Neuronal stem cell (in vitro differentiated cells): ENCODE results near the gene VWCE.

Source experiments
- DNase-seq: peaks from one replicate; pipeline ENCODE4 v3.0.0-alpha.2; 2013; ENCODE audit warnings: low spot score
- H2AFZ ChIP-seq: one replicate; pipeline ENCODE4 v1.6.1; 2013; ENCODE audit warnings: mild to moderate bottlenecking, low read length, inconsistent platforms
- H2AK5ac ChIP-seq: 2 replicates; pipeline ENCODE4 v1.6.1; 2013; ENCODE audit warnings: low read depth, mild to moderate bottlenecking, inconsistent platforms, low read length, moderate library complexity, mixed read lengths
- H2BK120ac ChIP-seq: 2 replicates; pipeline ENCODE4 v1.6.1; 2013; ENCODE audit warnings: low read depth, mild to moderate bottlenecking, inconsistent platforms, low read length, moderate library complexity, mixed read lengths
- H2BK12ac ChIP-seq: one replicate; pipeline ENCODE4 v1.6.1; 2013; ENCODE audit warnings: low read length, inconsistent platforms
- H2BK15ac ChIP-seq: 2 replicates; pipeline ENCODE4 v1.6.1; 2013; ENCODE audit warnings: mild to moderate bottlenecking, low read length, inconsistent platforms, mixed read lengths
- H2BK5ac ChIP-seq: one replicate; pipeline ENCODE4 v1.6.1; 2013; ENCODE audit warnings: inconsistent platforms, mild to moderate bottlenecking, low read length, moderate library complexity
- H3K14ac ChIP-seq: one replicate; pipeline ENCODE4 v1.6.1; 2013; ENCODE audit warnings: low read length, inconsistent platforms
- H3K18ac ChIP-seq: 2 replicates; pipeline ENCODE4 v1.6.1; 2013; ENCODE audit warnings: low read length, inconsistent platforms
- H3K23ac ChIP-seq: 2 replicates; pipeline ENCODE4 v1.6.1; 2013; ENCODE audit warnings: low read depth, mild to moderate bottlenecking, mixed read lengths, low read length, inconsistent platforms; ENCODE audit not compliant: poor library complexity
- H3K27ac ChIP-seq: replicated peaks from 3 replicates; pipeline ENCODE4 v1.5.1; 2013; ENCODE audit warnings: low read length, inconsistent platforms
- H3K27me3 ChIP-seq, 3 experiments: 2 replicates each; pipeline ENCODE4 v1.6.1; 2013; ENCODE audit warnings: low read length in 3 of 3, mild to moderate bottlenecking in 2 of 3, inconsistent platforms in 1 of 3, low read depth in 1 of 3, mixed read lengths in 1 of 3, moderate library complexity in 1 of 3; ENCODE audit not compliant: control insufficient read depth in 3 of 3, insufficient read depth in 3 of 3
- H3K36me3 ChIP-seq, 2 donors: replicated peaks in 1 of 2; 2 replicates each; pipeline ENCODE4 v1.6.1; 2013; ENCODE audit warnings: low read length in 2 of 2; ENCODE audit not compliant: control insufficient read depth in 2 of 2, insufficient read depth in 2 of 2
- H3K4ac ChIP-seq: 2 replicates; pipeline ENCODE4 v1.6.1; 2013; ENCODE audit warnings: inconsistent platforms, mild to moderate bottlenecking, low read length, moderate library complexity
- H3K4me1 ChIP-seq, 2 donors: 1 replicate in 1 of 2; 2 replicates in 1 of 2; pipeline ENCODE4 v1.6.1; 2013; ENCODE audit warnings: low read length in 2 of 2, low read depth in 1 of 2; ENCODE audit not compliant: control insufficient read depth in 2 of 2, insufficient read depth in 1 of 2
- H3K4me2 ChIP-seq: one replicate; pipeline ENCODE4 v1.6.1; 2013; ENCODE audit warnings: mild to moderate bottlenecking, low read length, inconsistent platforms; ENCODE audit not compliant: insufficient read depth, poor library complexity, severe bottlenecking
- H3K4me3 ChIP-seq, 2 donors: 2 replicates each; pipeline ENCODE4 v1.5.1; 2013; ENCODE audit warnings: low read length in 2 of 2, mild to moderate bottlenecking in 2 of 2, inconsistent platforms in 1 of 2, moderate library complexity in 1 of 2
- H3K79me1 ChIP-seq: one replicate; pipeline ENCODE4 v1.6.1; 2013; ENCODE audit warnings: low read depth, mild to moderate bottlenecking, inconsistent platforms, low read length, moderate library complexity
- H3K9ac ChIP-seq: one replicate; pipeline ENCODE4 v1.6.1; 2013; ENCODE audit warnings: mild to moderate bottlenecking, low read depth, low read length, inconsistent platforms; ENCODE audit not compliant: poor library complexity
- H3K9me3 ChIP-seq, 2 donors: replicated peaks in 1 of 2; 2 replicates each; pipeline versions ENCODE3 to v1.6.1; 2013; ENCODE audit warnings: low read length in 2 of 2, mild to moderate bottlenecking in 2 of 2, inconsistent platforms in 1 of 2, low read depth in 1 of 2, mixed read lengths in 1 of 2, moderate library complexity in 1 of 2; ENCODE audit not compliant: control insufficient read depth in 2 of 2, insufficient read depth in 1 of 2
- H4K8ac ChIP-seq: one replicate; pipeline ENCODE4 v1.6.1; 2013; ENCODE audit warnings: low read depth, mild to moderate bottlenecking, inconsistent platforms, low read length, moderate library complexity
- H4K91ac ChIP-seq: one replicate; pipeline ENCODE4 v1.6.1; 2013; ENCODE audit warnings: low read length, low read depth, mild to moderate bottlenecking, inconsistent platforms; ENCODE audit not compliant: poor library complexity
- whole genome bisulfite sequencing, 2 donors: extraction: QIAGEN DNeasy Blood & Tissue Kit; methylation state at CpG; one replicate each; pipeline ENCODE4 v1.1.7; 2013; ENCODE audit warnings: missing lambda C conversion rate in 2 of 2, mixed read lengths in 1 of 2; ENCODE audit not compliant: insufficient read length in 2 of 2, insufficient replicate concordance in 1 of 2; ENCODE audit errors: extremely low coverage in 2 of 2; 5-methylcytosine and 5-hydroxymethylcytosine counted together

VWCE gene

GRCh38 chr11:61259363-61259762 is 35.8 kb downstream of the VWCE start:
- H3K4ac ChIP-seq, result no peak overlapping the region
- H4K8ac ChIP-seq, result no peak overlapping the region
- H3K27ac ChIP-seq, result no peak overlapping the region
- H3K79me1 ChIP-seq, result no peaks in the 10 kb centered on the region
- DNase-seq, result no peak
- no peak overlapping the region for H4K91ac ChIP-seq
- no peak overlapping the region for H2AFZ ChIP-seq
- H3K9ac ChIP-seq, result no peak overlapping the region
- WGBS, 2 donors, result no CpG with 5 or more reads among the region's 6 CpGs
- no peak overlapping the region for H2BK12ac ChIP-seq
- no peak overlapping the region for H3K4me2 ChIP-seq
- H3K9me3 ChIP-seq, result no peaks in the 10 kb centered on the region
- no peaks in the 10 kb centered on the region for H3K27me3 ChIP-seq
- no peak overlapping the region for H2AK5ac ChIP-seq
- peak overlapping the region; percentile 75 for H3K14ac ChIP-seq
- peak overlapping the region; percentile 65 for H3K23ac ChIP-seq
- no peak overlapping the region for H2BK15ac ChIP-seq
- H3K4me1 ChIP-seq, result no peaks in the 10 kb centered on the region
- H2BK5ac ChIP-seq, result no peak overlapping the region
- H3K4me3 ChIP-seq, result no peak overlapping the region
- H3K18ac ChIP-seq, result peak overlapping the region; percentile 35
- H3K36me3 ChIP-seq, result peaks cover 0 to 30% of the 10 kb centered on the region in 2 donors
- no peak overlapping the region for H2BK120ac ChIP-seq

GRCh38 chr11:61258546-61258945 is 36.6 kb downstream of the VWCE start:
- Histone ChIP-seq H3K18ac (no peak overlapping the region), H3K4me2 (no peak overlapping the region), H3K27ac (no peak overlapping the region), H3K4me3 (no peak overlapping the region), H2AK5ac (no peak overlapping the region), H4K8ac (no peak overlapping the region), H2BK5ac (no peak overlapping the region), H3K27me3 (no peaks in the 10 kb centered on the region), H2AFZ (no peak overlapping the region), H2BK12ac (no peak overlapping the region), H3K79me1 (no peaks in the 10 kb centered on the region), H3K23ac (no peak overlapping the region), H3K4ac (no peak overlapping the region), H2BK120ac (no peak overlapping the region), H4K91ac (no peak overlapping the region), H3K14ac (no peak overlapping the region), H3K9ac (no peak overlapping the region), H3K4me1 (no peaks in the 10 kb centered on the region), H3K9me3 (no peaks in the 10 kb centered on the region), H3K36me3 (peaks cover 0 to 27% of the 10 kb centered on the region in 2 donors), H2BK15ac (no peak overlapping the region)
- no peak for DNase-seq
- no CpG with 5 or more reads among the region's 9 CpGs for WGBS, 2 donors

GRCh38 chr11:61256710-61257482 is 38.2 kb downstream of the VWCE start:
- no peak overlapping the region for H3K4me2 ChIP-seq
- no peak overlapping the region for H3K4me3 ChIP-seq
- no peaks in the 10 kb centered on the region for H3K4me1 ChIP-seq
- no CpG with 5 or more reads among the region's 18 CpGs for WGBS, 2 donors
- no peak for DNase-seq
- no peak overlapping the region for H4K91ac ChIP-seq
- H3K36me3 ChIP-seq, result peaks cover 0 to 24% of the 10 kb centered on the region in 2 donors
- no peaks in the 10 kb centered on the region for H3K27me3 ChIP-seq
- H3K27ac ChIP-seq, result no peak overlapping the region
- H2BK12ac ChIP-seq, result no peak overlapping the region
- no peak overlapping the region for H4K8ac ChIP-seq
- H2BK120ac ChIP-seq, result no peak overlapping the region
- no peak overlapping the region for H3K18ac ChIP-seq
- H3K4ac ChIP-seq, result no peak overlapping the region
- H3K9me3 ChIP-seq, result no peaks in the 10 kb centered on the region
- no peaks in the 10 kb centered on the region for H3K79me1 ChIP-seq
- H2AFZ ChIP-seq, result no peak overlapping the region
- no peak overlapping the region for H2BK15ac ChIP-seq
- H3K23ac ChIP-seq, result no peak overlapping the region
- no peak overlapping the region for H2AK5ac ChIP-seq
- H3K14ac ChIP-seq, result no peak overlapping the region
- H2BK5ac ChIP-seq, result no peak overlapping the region
- H3K9ac ChIP-seq, result no peak overlapping the region

- DNase-seq, result peak; percentile 48
- no peak overlapping the region for H2BK120ac ChIP-seq
- peaks cover 0 to 19% of the 10 kb centered on the region in 2 donors for H3K36me3 ChIP-seq
Measured at GRCh38 chr11:61254403-61255025, 40.6 kb downstream of the VWCE start.

More at GRCh38 chr11:61254403-61255025, 40.6 kb downstream of the VWCE start:
- H2AFZ ChIP-seq, result no peak overlapping the region
- no peak overlapping the region for H4K91ac ChIP-seq
- no peak overlapping the region for H3K4ac ChIP-seq
- H3K27ac ChIP-seq, result no peak overlapping the region
- no peak overlapping the region for H2AK5ac ChIP-seq
- H3K14ac ChIP-seq, result no peak overlapping the region
- no peak overlapping the region for H3K9ac ChIP-seq
- no peaks in the 10 kb centered on the region for H3K9me3 ChIP-seq
- no peak overlapping the region for H2BK5ac ChIP-seq
- H2BK12ac ChIP-seq, result no peak overlapping the region
- no peaks in the 10 kb centered on the region for H3K4me1 ChIP-seq
- H4K8ac ChIP-seq, result no peak overlapping the region
- H3K27me3 ChIP-seq, result no peaks in the 10 kb centered on the region
- no peak overlapping the region for H3K4me3 ChIP-seq
- H3K18ac ChIP-seq, result no peak overlapping the region
- no peak overlapping the region for H3K4me2 ChIP-seq
- H3K23ac ChIP-seq, result no peak overlapping the region
- WGBS, 2 donors, result no CpG with 5 or more reads among the region's 12 CpGs
- no peaks in the 10 kb centered on the region for H3K79me1 ChIP-seq
- H2BK15ac ChIP-seq, result no peak overlapping the region
